Thymus (tissue), 11 donors: ENCODE results near the gene ADAMTS9. TPM values are rescaled to one million over a fixed set of nuclear protein-coding genes. Genes with fewer than 3 reads are reported as not detected.

ENCODE experiments used
- DNase-seq, 9 donors: peaks; one replicate each; pipeline ENCODE4 v3.0.0-alpha.2; 2013; ENCODE audit warnings: low spot score in 9 of 9, low read depth in 6 of 9, missing footprints in 1 of 9
- H3K27ac ChIP-seq, 2 donors: one replicate each; pipeline ENCODE4 v1.5.1; 2013; ENCODE audit warnings: control low read depth in 1 of 2, low read depth in 1 of 2, low read length in 1 of 2, mild to moderate bottlenecking in 1 of 2, moderate library complexity in 1 of 2
- H3K27me3 ChIP-seq, 2 donors: one replicate each; pipeline ENCODE4 v1.5.1; 2013; ENCODE audit warnings: low read length in 1 of 2; ENCODE audit not compliant: control insufficient read depth in 2 of 2, insufficient read depth in 1 of 2
- H3K36me3 ChIP-seq, 2 donors: one replicate each; pipeline ENCODE4 v1.5.1; 2013; ENCODE audit warnings: low read length in 1 of 2, mild to moderate bottlenecking in 1 of 2, moderate library complexity in 1 of 2; ENCODE audit not compliant: control insufficient read depth in 2 of 2, insufficient read depth in 2 of 2
- H3K4me1 ChIP-seq, 2 donors: one replicate each; pipeline ENCODE4 v1.5.1; 2013; ENCODE audit warnings: low read length in 2 of 2; ENCODE audit not compliant: control insufficient read depth in 2 of 2, insufficient read depth in 2 of 2
- H3K4me3 ChIP-seq, 2 donors: one replicate each; pipeline ENCODE4 v1.5.1; 2013; ENCODE audit warnings: low read length in 2 of 2, control low read depth in 1 of 2, mild to moderate bottlenecking in 1 of 2
- H3K9me3 ChIP-seq, 2 donors: one replicate each; pipeline ENCODE4 v1.5.1; 2013; ENCODE audit warnings: low read length in 1 of 2, mild to moderate bottlenecking in 1 of 2; ENCODE audit not compliant: control insufficient read depth in 2 of 2, insufficient read depth in 1 of 2
- WGBS: extraction: QIAGEN DNeasy Blood & Tissue Kit; methylation state at CpG from one replicate; pipeline ENCODE4 v1.1.7; 2013; 5-methylcytosine and 5-hydroxymethylcytosine counted together
- polyA plus RNA-seq: library from polyadenylated mRNA; stranded (reverse); fragments of 200-250 nt; gene quantifications from one replicate; pipeline ENCODE4 v1.2.3, GENCODE V29; 2013
- total RNA-seq: library from RNA; stranded (reverse); fragments of 120-200 nt; gene quantifications from one replicate; pipeline ENCODE4 v1.2.4, GENCODE V29; 2013
- donor health status: healthy.

The ADAMTS9 gene
- total and polyA plus RNA-seq, 2 donors, result 3.7 to 8.0 TPM

DNA sequence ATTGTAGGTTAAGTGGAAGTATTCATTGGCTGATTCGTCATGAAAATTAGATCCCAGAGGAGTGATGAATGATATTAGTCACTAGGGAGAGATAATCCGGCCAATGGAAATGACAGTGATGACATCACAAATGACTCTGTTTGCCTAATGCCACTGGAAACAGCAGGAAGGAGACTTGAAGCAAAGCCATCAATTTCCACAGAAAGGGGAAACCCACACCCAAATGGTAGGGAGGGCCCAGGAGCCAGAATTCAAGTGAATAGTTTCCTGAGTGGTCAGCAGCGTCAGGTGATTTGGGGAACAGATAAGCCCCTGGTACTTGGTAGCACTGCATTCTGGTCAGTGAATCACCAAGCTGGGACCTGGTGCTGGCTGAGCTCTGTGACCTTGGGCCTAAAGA, 3.3 kb upstream of the ADAMTS9 start:
- WGBS, result 44% methylated on average over 3 of the region's 3 CpGs
- Histone ChIP-seq H3K4me1 (no peaks in the 10 kb centered on the region), H3K4me3 (no peak overlapping the region), H3K9me3 (no peaks in the 10 kb centered on the region), H3K27ac (no peak overlapping the region), H3K27me3 (peaks cover 25 to 37% of the 10 kb centered on the region in 2 donors), H3K36me3 (no peaks in the 10 kb centered on the region)
- no peak for DNase-seq

DNA sequence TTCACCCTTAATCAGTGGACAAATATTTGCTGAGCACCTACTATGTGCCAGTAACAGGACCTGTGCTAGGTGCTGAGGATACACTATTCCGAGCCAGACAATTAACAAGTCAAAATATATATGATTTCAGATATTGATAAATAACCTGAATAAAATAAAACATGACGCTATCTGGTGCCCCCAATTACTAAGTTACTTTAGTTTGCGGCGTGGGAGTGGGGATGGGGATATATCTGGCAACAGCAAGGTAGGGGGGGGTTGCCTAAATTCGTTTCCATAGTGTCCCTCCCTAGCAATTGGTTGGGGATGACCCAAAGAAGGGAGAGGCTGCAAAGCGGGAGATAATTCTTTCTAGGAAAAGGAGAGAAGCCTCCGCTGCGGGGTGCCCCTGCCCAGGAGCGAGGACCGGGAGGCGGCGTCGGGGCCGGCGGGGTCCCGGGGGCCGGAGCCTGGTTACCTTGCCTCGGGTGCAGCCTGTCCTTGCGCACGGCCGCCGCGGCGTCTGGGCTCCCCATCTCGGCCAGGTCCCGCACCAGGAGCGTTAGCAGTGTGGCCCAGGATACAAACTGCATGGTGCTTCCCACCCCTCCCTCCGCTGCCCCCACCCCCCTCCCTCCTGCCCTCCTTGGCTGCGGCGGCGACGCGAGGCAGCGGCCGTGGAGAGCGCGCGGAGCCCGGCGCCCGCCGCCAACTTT, 567 bp downstream of the ADAMTS9 start:
- H3K36me3 ChIP-seq, result no peaks in the 10 kb centered on the region
- no peaks in the 10 kb centered on the region for H3K4me1 ChIP-seq
- H3K27ac ChIP-seq, result peak overlapping the region in 1 of 2 donors; percentile 43
- peak overlapping the region; percentile 18 to 34 for H3K4me3 ChIP-seq
- no peak for DNase-seq
- no peaks in the 10 kb centered on the region for H3K9me3 ChIP-seq
- peaks cover 30 to 64% of the 10 kb centered on the region in 2 donors for H3K27me3 ChIP-seq
- WGBS, result 3% methylated on average over 42 of the region's 42 CpGs

DNA sequence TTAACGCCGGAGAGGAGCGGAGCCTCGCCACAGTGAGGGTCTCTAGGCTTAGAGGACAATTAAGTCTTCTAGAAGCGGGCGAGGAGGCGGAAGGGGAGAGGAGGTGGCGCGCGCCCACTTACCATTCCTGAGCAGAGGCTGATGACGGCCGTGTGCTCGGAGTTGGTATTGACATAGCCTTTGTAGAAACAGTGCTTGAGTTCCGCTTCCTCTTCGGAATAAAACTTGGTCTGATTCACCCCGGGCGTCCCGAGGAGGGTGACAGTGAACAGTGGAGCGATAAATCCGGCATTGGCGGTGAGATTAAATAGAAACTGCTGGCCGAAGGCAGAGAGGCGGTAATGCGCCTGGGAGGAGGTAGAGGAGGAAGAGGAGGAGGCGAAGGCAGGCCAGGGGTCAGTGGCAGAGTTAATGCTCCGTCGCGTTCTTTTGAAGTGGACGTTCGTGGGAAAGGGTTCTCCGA, 1.3 kb downstream of the ADAMTS9 start:
- no peaks in the 10 kb centered on the region for H3K36me3 ChIP-seq
- DNase-seq, result no peak
- WGBS, result 3% methylated on average over 31 of the region's 31 CpGs
- no peaks in the 10 kb centered on the region for H3K9me3 ChIP-seq
- H3K4me1 ChIP-seq, result no peaks in the 10 kb centered on the region
- H3K4me3 ChIP-seq, result peak overlapping the region in 1 of 2 donors; percentile 34
- peak overlapping the region; percentile 9 to 68 for H3K27ac ChIP-seq
- peaks cover 30 to 64% of the 10 kb centered on the region in 2 donors for H3K27me3 ChIP-seq

DNA sequence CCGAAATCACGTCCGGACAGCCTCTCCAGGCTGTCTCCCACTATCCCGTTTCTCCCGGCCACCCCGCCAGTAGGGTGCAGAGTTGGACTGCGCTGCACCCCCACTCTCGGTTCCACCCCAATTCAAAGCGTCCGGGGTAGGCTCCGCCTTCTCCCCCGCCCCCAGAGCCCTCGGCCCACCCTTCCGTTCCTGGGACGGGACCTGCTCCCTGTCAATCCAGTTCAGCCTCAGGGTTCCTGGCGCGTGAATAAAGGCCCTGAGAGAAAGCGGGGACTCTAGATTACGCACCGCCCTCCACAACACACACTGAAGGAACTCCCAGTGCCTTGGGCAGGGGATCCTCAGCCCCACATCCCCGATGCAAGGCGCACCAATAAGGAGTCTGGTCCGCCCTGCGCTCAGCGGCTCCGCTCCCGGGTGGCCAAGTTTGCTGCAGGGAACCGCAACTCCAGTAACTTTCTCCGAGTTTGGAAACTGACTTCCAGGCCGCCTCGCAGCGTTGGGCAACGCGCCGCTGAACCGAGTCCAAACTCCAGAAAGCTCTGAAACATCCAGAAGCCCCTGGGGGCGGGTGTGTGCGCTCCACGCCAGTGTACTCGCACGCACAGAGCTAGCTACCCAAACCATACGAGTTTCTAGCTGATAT, 1.9 kb downstream of the ADAMTS9 start:
- WGBS, result 4% methylated on average over 42 of the region's 42 CpGs
- DNase-seq, result peak in 2 of 9 donors; percentile 4 to 16

DNA sequence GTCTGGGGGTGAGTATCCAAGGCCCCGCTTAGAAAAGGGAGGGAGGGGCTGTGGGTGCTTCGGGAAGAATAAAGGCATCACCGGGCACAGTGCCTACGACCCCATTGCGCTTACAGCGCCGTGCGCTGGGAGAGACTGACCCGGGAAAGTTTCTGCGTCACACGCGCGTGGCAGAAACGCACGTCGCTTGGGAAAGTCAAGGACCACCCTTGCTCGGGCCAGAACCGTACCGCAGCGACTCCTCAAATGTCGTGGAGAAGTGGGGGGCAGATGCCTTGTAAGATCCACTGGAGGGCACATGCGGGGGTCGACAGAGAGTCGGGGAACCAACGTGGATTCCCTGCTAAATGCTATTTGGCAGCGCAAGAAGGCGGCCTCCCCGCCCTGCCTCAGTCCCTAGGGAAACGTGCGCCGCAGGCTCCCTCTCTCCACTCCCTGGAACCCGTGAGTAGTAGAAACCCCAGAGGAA, 2.4 kb downstream of the ADAMTS9 start:
- no peaks in the 10 kb centered on the region for H3K4me1 ChIP-seq
- 5% methylated on average over 32 of the region's 32 CpGs for WGBS

More for the DNA sequence above, 1.9 kb downstream of the ADAMTS9 start:
- Histone ChIP-seq H3K9me3 (no peaks in the 10 kb centered on the region), H3K27ac (peak overlapping the region in 1 of 2 donors; percentile 68), H3K4me1 (no peaks in the 10 kb centered on the region), H3K36me3 (no peaks in the 10 kb centered on the region), H3K27me3 (peaks cover 30 to 64% of the 10 kb centered on the region in 2 donors), H3K4me3 (peak overlapping the region in 1 of 2 donors; percentile 34)

DNA sequence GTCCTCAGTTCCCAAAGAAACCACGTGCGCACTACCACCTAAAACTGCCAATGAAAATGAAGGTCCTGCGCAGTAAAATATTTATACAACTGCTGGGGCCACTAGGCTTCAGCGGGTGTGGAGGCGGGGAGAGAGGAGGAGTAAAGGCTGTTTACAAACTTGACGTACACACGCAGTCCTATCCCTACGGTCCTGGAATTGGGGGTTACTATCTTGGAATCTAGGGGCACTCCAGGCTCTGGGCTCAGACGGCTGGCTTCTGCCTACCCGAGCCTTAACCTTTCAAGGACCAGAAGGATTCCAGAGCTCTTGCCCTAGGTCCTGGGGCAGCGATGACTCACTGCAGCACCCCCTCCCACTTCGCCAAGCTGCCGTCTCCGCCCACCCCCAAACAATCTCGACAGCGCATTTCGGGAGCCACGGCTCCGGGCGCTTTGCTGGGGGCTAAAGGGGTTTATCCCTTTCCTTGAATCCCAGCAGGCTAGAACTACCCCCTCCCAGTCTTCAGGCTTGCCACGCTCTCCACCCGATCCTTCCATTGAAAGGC, 3.0 kb downstream of the ADAMTS9 start:
- DNase-seq, result no peak
- Histone ChIP-seq H3K9me3 (no peaks in the 10 kb centered on the region), H3K27ac (no peak overlapping the region), H3K36me3 (no peaks in the 10 kb centered on the region), H3K4me1 (no peaks in the 10 kb centered on the region), H3K4me3 (no peak overlapping the region), H3K27me3 (peaks cover 30 to 60% of the 10 kb centered on the region in 2 donors)
- 10% methylated on average over 22 of the region's 22 CpGs for WGBS

More for the DNA sequence above, 2.4 kb downstream of the ADAMTS9 start:
- Histone ChIP-seq H3K36me3 (no peaks in the 10 kb centered on the region), H3K9me3 (no peaks in the 10 kb centered on the region), H3K27me3 (peaks cover 30 to 61% of the 10 kb centered on the region in 2 donors), H3K4me3 (peak overlapping the region in 1 of 2 donors; percentile 34), H3K27ac (peak overlapping the region in 1 of 2 donors; percentile 11)
- no peak for DNase-seq

DNA sequence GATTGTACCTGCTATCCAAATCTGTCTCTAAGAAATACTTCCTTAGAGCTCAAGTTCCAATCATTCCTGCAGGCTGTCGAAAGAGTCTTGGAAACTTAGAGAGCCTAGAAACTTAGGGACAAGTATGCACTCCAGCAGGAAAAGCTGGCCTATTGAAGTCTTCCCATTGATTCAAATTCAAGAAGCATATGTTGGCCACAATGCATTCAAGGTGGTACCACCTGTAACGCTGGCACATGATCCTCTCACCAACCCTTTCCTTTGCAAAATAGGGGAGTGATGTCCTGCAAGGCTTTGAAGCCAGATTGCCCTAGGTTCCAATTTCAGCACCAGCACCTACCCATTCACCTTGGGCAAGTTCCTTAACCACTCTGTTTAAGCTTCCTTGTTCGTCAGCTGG, 6.0 kb downstream of the ADAMTS9 start:
- Histone ChIP-seq H3K27ac (no peak overlapping the region), H3K36me3 (no peaks in the 10 kb centered on the region), H3K27me3 (peaks cover 12 to 35% of the 10 kb centered on the region in 2 donors), H3K9me3 (no peaks in the 10 kb centered on the region), H3K4me1 (no peaks in the 10 kb centered on the region), H3K4me3 (no peak overlapping the region)
- DNase-seq, result no peak
- 57% methylated on average over 3 of the region's 3 CpGs for WGBS

DNA sequence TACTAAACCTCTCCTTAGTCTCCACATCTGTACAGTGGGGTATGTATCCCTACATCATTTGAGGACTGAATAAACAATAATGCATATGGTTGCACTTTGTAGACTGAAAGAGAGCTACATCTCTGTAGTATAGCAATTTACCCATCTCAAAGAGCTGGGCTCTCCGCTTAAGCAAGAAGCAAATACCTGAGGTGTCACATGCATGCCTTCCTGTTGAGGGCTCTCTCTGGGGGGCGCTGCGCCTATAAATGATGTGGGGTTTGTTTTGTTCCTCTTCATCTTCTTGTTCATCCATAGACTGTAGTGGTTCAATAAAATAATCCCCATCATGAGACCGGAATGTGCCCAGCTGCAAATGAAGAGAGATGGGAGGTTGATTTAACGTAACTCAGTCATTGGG, 6.8 kb downstream of the ADAMTS9 start:
- 91% methylated on average over 5 of the region's 5 CpGs for WGBS
- no peak overlapping the region for H3K4me3 ChIP-seq
- no peaks in the 10 kb centered on the region for H3K4me1 ChIP-seq
- H3K27ac ChIP-seq, result no peak overlapping the region
- H3K9me3 ChIP-seq, result no peaks in the 10 kb centered on the region
- peaks cover 4 to 27% of the 10 kb centered on the region in 2 donors for H3K27me3 ChIP-seq
- DNase-seq, result no peak
- H3K36me3 ChIP-seq, result no peaks in the 10 kb centered on the region

DNA sequence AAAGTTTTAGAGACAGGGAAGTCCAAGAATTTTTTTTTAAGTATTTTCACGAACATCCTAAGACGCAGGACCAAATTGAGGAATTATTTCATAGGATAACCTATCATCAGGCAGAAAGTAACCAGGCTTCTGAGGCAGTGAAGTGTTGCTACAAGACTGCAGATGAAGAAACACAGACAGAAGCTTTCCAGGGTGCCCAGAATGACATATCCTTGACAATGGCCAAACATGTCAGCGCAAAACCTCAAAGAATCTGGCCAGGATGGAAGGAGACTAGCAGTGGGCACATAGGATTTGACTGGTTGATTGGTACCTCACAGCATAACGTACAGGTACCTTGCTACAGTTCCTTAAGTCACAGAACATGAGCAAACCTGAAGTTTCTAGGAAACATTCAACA, 7.5 kb downstream of the ADAMTS9 start:
- Histone ChIP-seq H3K36me3 (no peaks in the 10 kb centered on the region), H3K4me3 (no peak overlapping the region), H3K27ac (no peak overlapping the region), H3K9me3 (no peaks in the 10 kb centered on the region), H3K4me1 (no peaks in the 10 kb centered on the region), H3K27me3 (peaks cover 0 to 20% of the 10 kb centered on the region in 2 donors)
- DNase-seq, result no peak
- WGBS, result 88% methylated on average over 4 of the region's 4 CpGs
